Measurements from ENCODE around the gene MARCHF6.
A peak's percentile ranks its signal among the peaks of the same experiment; 100 is the strongest.
"Not testable (repeated sequence)": the region's sequence is repeated elsewhere in the genome, so short reads cannot be mapped to it uniquely, and the experiment has no call there.

The MARCHF6 gene

DNA sequence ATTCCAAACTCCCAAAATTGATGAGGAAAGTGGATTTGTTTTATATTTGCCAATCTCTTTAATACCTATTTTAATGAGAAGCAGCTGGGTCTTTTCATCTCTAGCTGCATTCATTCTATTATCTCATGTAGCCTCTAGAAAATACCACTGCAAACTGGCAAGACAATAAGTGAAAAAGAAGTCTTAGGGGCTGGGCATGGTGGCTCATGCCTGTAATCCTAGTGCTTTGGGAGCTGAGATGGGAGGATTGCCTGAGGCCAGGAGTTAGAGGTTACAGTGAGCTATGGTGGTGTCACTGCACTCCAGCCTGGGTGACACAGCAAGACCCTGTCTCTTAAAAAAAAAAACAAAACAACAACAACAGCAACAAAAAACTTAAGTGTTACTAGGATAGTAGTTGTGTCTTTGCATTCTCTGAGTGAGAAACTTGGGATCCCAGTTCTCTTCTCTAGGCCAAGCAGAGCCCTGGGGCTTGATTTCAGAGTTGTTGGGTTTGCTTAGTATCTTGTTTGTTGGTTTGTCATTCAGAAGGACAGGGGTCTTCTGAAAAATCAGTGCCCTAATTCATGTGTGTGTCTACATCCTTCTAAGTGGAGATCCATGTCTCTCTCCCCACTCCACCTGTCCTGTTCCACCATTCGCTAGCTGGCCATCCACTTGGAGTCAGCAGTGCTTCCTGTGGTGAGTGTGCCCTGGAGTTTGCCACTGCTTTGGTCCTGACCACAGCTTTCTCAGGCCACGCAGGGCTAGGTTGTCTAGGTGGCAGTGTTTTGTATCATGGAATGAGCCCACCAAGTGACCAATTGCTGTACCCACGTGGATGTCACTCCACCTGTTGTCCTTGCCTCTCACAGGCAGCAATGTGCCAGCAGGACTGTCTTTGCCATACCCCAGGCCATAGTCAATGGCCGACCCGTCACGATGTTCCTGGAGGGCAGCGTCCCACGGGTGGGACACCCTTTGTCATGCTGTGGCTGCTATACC lies 19.5 kb downstream of the MARCHF6 start:
- no peak overlapping the region for H3K4me3 ChIP-seq (ENCODE audit: low read depth, low read length)
- DNase-seq (ENCODE audit: low read depth) = no peak

DNA sequence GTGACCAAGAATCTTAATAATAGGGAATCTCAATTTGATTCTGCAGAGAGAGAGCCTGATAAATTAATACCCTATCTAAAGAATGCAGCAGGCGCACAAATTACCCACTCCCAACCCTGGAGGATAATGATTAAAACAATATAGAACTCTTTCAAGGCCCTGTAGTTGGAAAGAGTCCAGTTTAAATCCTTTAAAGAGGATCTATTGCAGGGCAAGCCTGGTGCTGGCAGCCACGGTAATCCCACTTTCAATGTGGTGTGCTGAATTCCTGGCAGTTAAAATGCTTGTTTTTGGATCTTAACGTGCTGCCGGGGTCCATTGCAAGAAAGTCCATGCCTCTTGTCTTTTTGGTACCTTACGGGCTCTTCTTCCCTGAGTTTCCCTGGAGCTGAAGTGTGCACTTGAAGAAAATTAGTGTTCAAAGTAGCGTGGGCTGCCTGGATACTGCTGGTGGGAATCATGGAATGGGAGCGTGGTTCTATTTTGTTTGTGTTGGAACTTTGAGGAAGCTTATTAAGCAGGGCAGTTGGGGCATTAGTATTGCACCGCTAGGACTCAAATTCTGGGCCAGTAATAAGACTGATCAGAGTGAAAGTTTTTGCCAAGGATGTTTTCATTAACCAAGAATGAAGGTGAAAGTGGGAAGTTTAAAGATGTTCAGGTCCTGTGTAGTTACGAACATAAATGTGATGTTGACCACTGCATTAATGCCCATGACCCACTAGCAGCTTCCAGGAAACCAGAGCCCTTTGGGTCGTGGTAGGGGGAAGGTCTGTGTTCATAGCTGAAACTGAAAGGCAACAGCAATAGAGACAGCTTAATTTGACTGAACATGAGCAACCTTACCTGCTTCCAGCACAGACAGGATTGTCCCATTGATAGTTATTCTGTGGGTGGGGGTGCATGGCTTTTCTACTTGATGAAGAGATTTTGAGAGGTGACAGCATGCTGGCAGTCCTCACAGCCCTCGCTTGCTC lies 20.8 kb downstream of the MARCHF6 start:
- no peak for DNase-seq (ENCODE audit: low read depth)
- H3K4me3 ChIP-seq (ENCODE audit: low read depth, low read length) = no peak overlapping the region

DNA sequence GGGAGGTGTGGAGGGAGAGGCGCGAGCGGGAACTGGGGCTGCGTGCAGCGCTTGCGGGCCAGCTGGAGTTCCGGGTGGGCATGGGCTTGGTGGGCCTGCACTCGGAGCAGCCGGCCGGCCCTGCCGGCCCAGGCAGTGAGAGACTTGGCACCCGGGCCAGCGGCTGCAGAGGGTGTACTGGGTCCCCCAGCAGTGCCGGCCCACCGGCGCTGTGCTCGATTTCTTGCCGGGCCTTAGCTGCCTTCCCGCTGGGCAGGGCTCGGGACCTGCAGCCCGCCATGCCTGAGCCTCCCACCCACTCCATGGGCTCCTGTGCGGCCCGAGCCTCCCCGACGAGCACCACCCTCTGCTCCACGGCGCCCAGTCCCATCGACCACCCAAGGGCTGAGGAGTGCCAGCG lies 21.7 kb downstream of the MARCHF6 start:
- not testable (repeated sequence) for H3K4me3 ChIP-seq (ENCODE audit: low read depth, low read length); DNase-seq (ENCODE audit: low read depth)

DNA sequence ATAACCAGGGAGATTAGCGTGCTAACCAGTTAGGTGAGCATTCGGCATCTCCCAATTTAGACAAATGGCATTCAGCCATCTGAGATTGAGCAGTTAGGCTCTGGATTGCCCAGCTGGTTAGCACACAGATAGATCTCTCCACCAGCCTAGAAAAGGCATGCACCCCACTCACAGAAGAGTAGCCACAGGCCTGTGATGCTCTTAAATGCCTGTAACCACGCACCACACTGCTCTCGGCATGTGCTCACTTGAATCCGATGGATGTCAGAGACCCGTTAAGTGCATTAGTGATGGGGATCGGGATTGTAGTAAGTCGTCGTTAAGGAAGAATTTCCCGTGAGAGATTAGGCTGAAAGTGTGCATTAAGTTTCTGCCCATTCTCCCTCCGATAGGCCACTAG lies 23.0 kb downstream of the MARCHF6 start:
- DNase-seq (ENCODE audit: low read depth) = no peak
- H3K4me3 ChIP-seq (ENCODE audit: low read depth, low read length) = no peak overlapping the region

DNA sequence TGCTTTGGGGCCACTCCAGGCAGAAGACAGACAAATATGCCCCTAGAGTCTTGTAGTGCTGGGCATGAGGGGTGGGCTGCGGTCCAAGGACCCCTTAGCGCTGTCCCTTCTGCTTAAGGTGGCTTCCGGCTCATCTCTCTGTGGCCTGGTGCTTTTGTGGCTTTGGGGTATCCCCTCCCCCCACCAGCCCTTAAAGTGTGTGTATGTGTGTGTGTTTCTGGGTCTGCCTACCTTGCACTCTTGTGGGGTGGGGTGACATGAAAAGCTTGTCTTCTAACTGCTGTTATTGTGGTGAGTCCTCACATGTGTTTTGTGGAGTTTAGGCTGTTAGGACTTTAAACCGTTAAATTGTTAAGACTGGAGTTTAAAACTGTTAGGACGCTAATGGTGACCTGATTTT lies 23.6 kb downstream of the MARCHF6 start:
- DNase-seq (ENCODE audit: low read depth) = no peak
- no peak overlapping the region for H3K4me3 ChIP-seq (ENCODE audit: low read depth, low read length)

DNA sequence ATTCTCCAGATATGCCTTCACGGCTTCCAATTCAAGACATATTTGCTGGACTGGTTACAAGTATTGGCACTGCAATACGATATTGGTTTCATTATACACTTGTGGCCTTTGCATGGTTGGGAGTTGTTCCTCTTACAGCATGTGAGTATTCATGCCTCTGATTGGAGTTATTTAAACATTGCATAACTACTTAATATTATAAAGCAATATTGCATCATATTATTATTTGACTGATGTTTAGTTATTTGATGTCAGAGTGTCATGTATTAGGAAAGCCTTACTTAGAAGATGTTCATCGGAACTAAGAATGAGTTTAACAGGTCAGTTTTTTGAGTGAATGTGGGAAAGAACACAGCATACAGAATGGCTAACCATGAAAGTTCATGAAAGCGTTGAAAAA lies 28.3 kb downstream of the MARCHF6 start:
- no peak overlapping the region for H3K4me3 ChIP-seq (ENCODE audit: low read depth, low read length)
- no peak for DNase-seq (ENCODE audit: low read depth)

DNA sequence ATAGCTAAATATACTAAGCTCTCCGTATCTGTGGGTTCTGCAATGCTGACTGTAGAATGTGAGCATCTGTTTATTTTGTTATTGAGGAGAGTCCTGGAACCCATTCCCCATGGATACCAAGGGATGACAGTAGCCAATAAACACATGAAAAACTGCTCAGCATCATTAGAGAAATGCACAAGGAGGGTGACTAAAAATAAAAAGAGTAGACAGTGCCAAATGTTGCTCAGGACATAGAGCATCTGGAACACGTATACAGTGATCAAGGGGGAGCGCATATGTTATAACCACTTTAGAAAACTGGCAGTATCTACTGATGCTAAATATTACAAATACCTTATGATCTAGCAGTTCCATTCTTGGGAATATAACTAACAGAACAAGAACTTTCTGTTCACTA lies 31.0 kb downstream of the MARCHF6 start:
- no peak for DNase-seq (ENCODE audit: low read depth)
- H3K4me3 ChIP-seq (ENCODE audit: low read depth, low read length) = no peak overlapping the region

DNA sequence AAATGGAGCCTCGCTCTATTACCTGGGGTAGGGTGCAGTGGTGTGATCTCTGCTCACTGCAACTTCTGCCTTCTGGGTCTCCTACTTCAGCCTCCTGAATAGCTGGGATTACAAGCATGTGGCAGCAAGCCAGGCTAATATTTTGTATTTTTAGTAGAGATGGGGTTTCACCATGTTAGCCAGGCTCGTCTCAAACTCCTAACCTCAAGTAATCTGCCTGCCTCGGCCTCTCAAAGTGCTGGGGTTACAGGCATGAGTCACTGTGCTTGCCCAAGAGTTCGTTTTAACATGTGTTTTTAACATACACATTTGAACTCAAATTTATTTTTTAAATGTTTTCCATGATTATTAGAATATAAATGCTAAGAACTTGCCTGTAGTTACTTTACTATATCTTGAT lies 34.2 kb downstream of the MARCHF6 start:
- DNase-seq (ENCODE audit: low read depth) = peak; percentile 62
- H3K4me3 ChIP-seq (ENCODE audit: low read depth, low read length) = no peak overlapping the region

DNA sequence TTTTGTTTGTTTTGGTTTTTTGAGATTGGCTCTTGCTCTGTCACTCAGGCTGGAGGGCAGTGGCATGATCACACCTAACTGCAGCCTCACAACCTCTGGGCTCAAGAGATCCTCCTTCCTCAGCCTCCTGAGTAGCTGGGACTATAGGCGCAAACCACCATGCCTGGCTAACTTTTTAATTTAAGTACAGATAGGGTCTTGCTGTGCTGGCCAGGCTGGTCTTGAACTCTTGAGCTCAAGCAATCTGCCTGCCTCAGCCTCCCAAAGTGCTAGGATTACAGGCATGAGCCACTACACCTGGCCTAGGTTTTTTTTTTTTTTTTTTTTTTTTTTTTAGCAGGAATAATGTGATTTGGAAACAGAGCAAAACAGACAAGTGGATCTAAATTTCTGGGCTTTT lies 37.6 kb downstream of the MARCHF6 start:
- DNase-seq (ENCODE audit: low read depth) = no peak
- H3K4me3 ChIP-seq (ENCODE audit: low read depth, low read length) = no peak overlapping the region

DNA sequence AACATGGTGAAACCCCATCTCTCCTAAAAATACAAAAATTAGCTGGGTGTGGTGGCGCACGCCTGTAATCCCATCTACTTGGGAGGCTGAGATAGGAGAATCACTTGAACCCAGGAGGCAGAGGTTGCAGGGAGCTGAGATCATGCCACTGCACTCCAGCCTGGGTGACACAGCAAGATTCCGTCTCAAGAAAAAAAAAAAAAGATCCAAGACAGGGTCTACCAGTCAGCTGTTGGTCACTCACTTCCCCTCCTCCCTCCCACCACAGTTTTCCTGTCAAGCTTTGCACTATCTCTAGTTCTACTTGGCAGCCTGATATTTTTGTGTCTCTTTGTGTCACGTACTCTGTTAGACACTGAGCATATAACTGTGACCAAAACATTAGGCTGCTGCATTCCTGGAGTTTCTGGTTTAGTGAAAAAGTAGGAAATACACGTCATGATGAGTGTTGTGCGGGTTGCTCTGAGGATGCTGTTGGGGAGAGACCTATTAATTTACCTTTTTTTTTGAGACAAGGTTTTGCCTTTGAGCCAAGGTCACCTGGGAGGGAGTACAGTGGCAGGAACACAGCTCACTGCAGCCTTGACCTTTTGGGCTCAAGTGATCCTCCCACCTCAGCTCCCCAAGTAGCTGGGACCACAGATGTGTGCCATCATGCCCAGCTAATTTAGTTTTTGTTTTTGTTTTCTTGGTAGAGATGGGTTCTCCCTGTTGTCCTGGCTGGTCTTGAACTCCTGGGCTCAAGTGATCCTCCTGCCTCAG lies 39.3 kb downstream of the MARCHF6 start:
- not testable (repeated sequence) for H3K4me3 ChIP-seq (ENCODE audit: low read depth, low read length); DNase-seq (ENCODE audit: low read depth)

DNA sequence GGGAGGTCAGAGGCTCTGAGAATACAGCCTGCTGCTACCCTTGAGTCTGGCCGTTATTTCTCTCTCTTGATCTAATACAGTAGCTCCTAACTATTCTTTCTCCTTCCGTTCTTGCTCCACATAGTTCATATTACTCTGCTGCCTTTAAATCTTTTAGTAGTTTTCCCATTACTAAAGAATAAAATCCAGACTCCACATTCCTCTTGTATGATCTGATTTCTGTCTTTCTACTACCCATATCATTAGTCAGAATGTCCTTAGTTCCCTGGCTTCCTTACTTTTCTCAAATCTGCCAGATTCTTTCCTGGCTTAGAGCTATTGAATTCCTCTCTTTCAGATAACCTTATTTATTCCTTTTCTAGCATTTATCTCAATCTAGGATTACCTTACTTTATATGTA lies 40.0 kb downstream of the MARCHF6 start:
- H3K4me3 ChIP-seq (ENCODE audit: low read depth, low read length) = no peak overlapping the region
- no peak for DNase-seq (ENCODE audit: low read depth)

DNA sequence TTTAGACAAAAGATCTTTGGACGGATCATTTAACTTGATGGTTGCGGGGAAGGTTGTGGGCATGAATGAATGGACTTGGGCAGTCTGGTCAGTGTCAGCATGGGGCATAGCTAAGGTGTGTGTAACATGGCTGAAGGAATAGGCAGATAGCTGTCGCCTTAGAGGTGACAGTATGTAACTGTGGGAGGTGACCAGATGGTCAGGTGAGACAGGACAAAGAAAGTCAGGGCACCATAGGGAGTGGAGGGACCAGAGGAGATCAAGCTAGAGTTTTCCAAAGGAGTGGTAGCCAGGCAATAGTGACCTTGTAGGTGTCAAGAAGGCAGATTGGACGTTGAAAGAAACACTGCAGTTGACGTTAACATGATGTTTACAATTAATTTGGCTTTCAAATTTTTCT lies 43.1 kb downstream of the MARCHF6 start:
- H3K4me3 ChIP-seq (ENCODE audit: low read depth, low read length) = no peak overlapping the region

DNA sequence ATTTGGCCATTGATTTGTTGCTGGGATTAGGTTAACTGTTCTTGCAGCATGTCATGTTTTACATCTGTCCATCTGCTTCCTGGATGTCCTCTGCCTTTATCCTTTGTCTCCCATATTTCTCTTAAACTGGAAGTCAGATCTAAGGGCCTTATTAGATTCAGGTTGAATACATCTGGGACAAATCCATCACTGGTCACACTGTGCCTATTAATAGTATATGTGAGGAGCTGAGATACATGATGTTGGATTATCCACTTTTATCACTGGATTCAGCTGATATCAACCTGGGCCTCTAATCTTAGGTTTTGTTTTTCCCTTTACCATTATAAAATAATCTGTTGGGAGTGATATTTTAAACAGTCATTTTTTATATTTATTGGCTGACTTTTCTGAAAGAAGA lies 46.3 kb downstream of the MARCHF6 start:
- no peak for DNase-seq (ENCODE audit: low read depth)
- H3K4me3 ChIP-seq (ENCODE audit: low read depth, low read length) = no peak overlapping the region

More for the DNA sequence above, 43.1 kb downstream of the MARCHF6 start:
- no peak for DNase-seq (ENCODE audit: low read depth)

DNA sequence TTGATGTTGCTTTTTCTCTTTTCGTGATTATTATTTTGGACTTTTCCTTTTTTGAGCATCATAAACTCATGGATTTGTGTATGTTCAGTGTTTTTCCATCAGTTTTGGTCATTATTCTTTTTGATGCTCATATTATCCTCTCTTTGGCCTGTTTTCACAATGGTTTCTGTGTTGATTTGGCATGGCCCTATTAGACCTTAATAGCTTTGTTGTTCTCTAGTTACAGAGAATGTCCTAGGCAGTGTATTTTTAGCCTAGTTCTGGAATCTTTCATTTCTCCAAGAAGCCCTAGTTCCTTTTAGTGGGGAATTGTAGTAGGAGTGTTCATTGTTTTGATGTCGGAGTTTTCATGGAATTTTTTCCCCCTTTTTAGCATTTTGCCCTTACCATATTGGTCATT lies 46.9 kb downstream of the MARCHF6 start:
- DNase-seq (ENCODE audit: low read depth) = no peak
- H3K4me3 ChIP-seq (ENCODE audit: low read depth, low read length) = no peak overlapping the region

DNA sequence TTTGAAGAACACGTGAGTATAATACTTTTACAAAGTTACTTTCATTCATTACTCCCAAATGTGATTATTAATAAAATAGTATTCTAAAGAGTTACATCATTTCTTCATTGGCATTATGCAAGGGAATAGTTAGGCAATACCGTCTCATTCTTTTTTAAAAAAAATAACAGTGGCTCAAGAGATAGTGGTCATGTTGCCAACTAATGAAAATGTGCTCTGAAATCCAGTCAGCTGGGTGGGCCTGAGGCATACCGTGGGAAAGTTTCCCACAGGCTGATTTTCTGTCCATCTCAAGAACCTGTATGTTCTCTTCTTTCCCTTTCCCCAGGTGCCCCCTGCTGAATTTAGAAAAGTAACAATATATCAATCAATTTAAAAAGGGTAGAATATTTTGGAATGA lies 47.3 kb downstream of the MARCHF6 start:
- no peak overlapping the region for H3K4me3 ChIP-seq (ENCODE audit: low read depth, low read length)
- peak; percentile 61 for DNase-seq (ENCODE audit: low read depth)

DNA sequence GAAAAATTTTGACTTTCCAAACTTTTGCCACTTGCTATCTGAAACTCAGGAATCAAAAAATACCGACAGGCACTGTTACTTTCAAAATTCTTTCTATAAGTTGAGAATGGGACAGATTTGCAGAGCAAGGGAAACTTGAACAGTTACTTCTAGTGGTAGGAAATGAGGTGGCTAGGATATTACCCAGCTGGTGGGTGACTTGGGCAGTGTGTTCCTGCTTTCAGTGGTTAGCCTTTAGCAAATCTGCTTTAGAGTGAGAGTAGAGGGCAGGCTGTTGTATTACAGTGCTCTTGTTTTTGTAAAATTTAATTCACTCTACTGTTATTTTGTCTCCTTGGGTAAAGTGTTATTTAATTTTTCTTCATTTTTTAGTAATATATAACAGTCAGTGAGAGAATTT lies 48.0 kb downstream of the MARCHF6 start:
- no peak overlapping the region for H3K4me3 ChIP-seq (ENCODE audit: low read depth, low read length)
- no peak for DNase-seq (ENCODE audit: low read depth)

Data from skeletal muscle cell (primary cell).